Upper lobe of left lung (tissue), 6 donors: ENCODE data around the gene LYPD6. TPM values are rescaled to one million over a fixed set of nuclear protein-coding genes. Genes with fewer than 3 reads are reported as not detected.
A peak's percentile ranks its signal among the peaks of the same experiment; 100 is the strongest.

Experiments used
- ATAC-seq, 2 donors: fragments of 200-7000 bp; cut with Tn5 transposase; one replicate each; pipeline ENCODE4 v1.9.1; 2022; ENCODE audit warnings: mild to moderate bottlenecking in 2 of 2, moderate library complexity in 2 of 2; ENCODE audit not compliant: low FRiP score in 2 of 2
- DNase-seq, 2 donors: peaks; one replicate each; pipeline ENCODE4 v3.0.0-alpha.2; 2019 to 2020
- H3K27ac ChIP-seq, 4 donors: fragments of 200-600 bp; sonication (generic); one replicate each; pipeline ENCODE4 v1.5.1; 2016 to 2019
- H3K27me3 ChIP-seq, 4 donors: fragments of 200-600 bp; sonication (generic); one replicate each; pipeline ENCODE4 v1.5.1; 2017 to 2019
- H3K36me3 ChIP-seq, 4 donors: fragments of 200-600 bp; sonication (generic); one replicate each; pipeline ENCODE4 v1.5.1; 2016 to 2019
- H3K4me1 ChIP-seq, 4 donors: fragments of 200-600 bp; sonication (generic); one replicate each; pipeline ENCODE4 v1.5.1; 2018 to 2019
- H3K4me3 ChIP-seq, 4 donors: fragments of 200-600 bp; sonication (generic); one replicate each; pipeline ENCODE4 v1.5.1; 2017 to 2019; ENCODE audit warnings: mild to moderate bottlenecking in 2 of 4, moderate library complexity in 1 of 4
- H3K9me3 ChIP-seq, 4 donors: fragments of 200-600 bp; sonication (generic); one replicate each; pipeline ENCODE4 v1.5.1; 2018 to 2019
- CTCF ChIP-seq, 6 experiments: fragments of 450-650 bp in 4 of 6; fragments of 200-600 bp in 2 of 6; sonication (generic) in 2 of 6; IDR thresholded peaks; one replicate each; pipeline ENCODE4 v1.5.1; 2016 to 2019; ENCODE audit warnings: antibody characterized with exemption in 6 of 6
- EP300 ChIP-seq, 4 donors: sonication (generic); formaldehyde crosslinking; IDR thresholded peaks; one replicate each; pipeline ENCODE4 v1.5.1; 2017; ENCODE audit warnings: antibody characterized with exemption in 4 of 4, control low read depth in 2 of 4
- POLR2A ChIP-seq, 4 donors: fragments of 450-650 bp; IDR thresholded peaks; one replicate each; pipeline ENCODE4 v1.5.1; 2016 to 2017; ENCODE audit warnings: antibody characterized with exemption in 4 of 4, mild to moderate bottlenecking in 2 of 4
- POLR2AphosphoS5 ChIP-seq, 2 donors: sonication (generic); formaldehyde crosslinking; IDR thresholded peaks; one replicate each; pipeline ENCODE4 v1.5.1; 2017; ENCODE audit warnings: antibody characterized with exemption in 2 of 2
- WGBS, 2 donors: methylation state at CpG; one replicate each; pipeline ENCODE4 v1.1.5; 2017 to 2018; 5-methylcytosine and 5-hydroxymethylcytosine counted together
- total RNA-seq, 6 donors: library from RNA; depleted of rRNA in 4 of 6; stranded (reverse); fragments of >200 nt in 4 of 6; gene quantifications; one replicate each; pipeline versions ENCODE4 v1.1.0 to v1.2.1, GENCODE V29; 2016 to 2021
- donor health status: DM: no; HTN: no; CAD: no; lungs with moderate emphysema.
- donor health status: DM: no; HTN: yes; CAD: no; lungs with severe emphysema.

The LYPD6 gene
- total RNA-seq, 6 donors from 2014 or later = 0.09 to 0.89 (median 0.33) TPM; not detected in 1

- Histone ChIP-seq H3K36me3 (no peaks in the 10 kb centered on the region), H3K27ac (no peak overlapping the region), H3K4me3 (no peak overlapping the region), H3K4me1 (no peaks in the 10 kb centered on the region), H3K9me3 (no peaks in the 10 kb centered on the region), H3K27me3 (no peaks in the 10 kb centered on the region)
- no peak for DNase-seq
- TF ChIP-seq CTCF (IDR thresholded peaks at IDR 0.05) (no peak), POLR2A (IDR thresholded peaks at IDR 0.05) (no peak), POLR2AphosphoS5 (IDR thresholded peaks at IDR 0.05) (no peak), EP300 (IDR thresholded peaks at IDR 0.05) (no peak)
- WGBS, 2 donors = 41 to 43% methylated on average over 5 of the region's 5 CpGs
- no peak for ATAC-seq
Observed at GRCh38 chr2:149307014-149307413, 23.4 kb upstream of the LYPD6 start.

DNA sequence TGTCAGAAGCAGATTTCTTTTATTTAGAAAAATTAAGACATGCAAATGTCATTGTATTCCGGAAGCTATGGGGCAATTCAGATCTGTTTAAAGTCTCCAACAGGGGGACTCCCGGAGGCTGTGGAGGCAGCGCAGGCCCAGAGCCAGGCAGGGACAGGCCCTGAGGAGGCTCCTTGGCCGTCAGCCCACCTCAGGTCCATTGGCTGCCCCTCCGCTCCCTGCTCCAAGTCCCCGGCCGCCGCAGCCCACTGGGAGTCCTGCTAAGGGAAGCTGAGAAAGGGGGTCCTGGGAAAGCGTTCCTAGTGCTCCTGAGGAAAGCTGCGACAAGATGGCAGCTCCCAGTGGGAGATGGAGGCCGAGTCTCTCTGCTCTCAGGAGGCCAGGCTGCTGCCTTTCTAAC is 20.0 kb upstream of the LYPD6 start:
- ATAC-seq (peak in 1 of 2 donors; percentile 59), DNase-seq (peak in 1 of 2 donors; percentile 66)
- TF ChIP-seq POLR2AphosphoS5 (IDR thresholded peaks at IDR 0.05) = no peak
- TF ChIP-seq POLR2A (IDR thresholded peaks at IDR 0.05) = no peak
- TF ChIP-seq EP300 (IDR thresholded peaks at IDR 0.05) = no peak
- no peak for TF ChIP-seq CTCF (IDR thresholded peaks at IDR 0.05)
- Histone ChIP-seq H3K4me1 (peaks cover 0 to 6% (median 0%) of the 10 kb centered on the region in 4 donors), H3K27ac (no peak overlapping the region), H3K36me3 (no peaks in the 10 kb centered on the region), H3K4me3 (no peak overlapping the region), H3K9me3 (no peaks in the 10 kb centered on the region), H3K27me3 (no peaks in the 10 kb centered on the region)
- 91 to 93% methylated on average over 7 to 11 of the region's 11 CpGs for WGBS, 2 donors

DNA sequence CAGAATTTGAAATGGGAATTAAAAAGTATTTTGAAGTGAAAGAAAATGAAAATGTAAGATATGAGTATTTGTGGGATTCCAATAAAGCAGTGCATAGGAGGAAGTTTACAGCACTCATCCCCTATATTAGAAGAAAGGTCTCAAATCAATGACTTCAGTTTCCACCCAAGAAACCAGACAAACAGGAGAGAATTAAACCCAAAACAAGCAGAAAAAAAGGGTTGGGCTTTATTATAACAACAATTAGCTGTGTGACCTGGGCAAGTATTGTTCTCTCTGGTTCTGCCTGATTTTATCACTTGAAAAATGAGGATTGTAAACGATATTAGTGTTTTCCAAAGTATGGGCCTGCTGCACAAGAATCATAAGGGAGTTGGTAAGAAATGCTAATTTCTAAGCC is 18.3 kb upstream of the LYPD6 start:
- peaks cover 0 to 6% (median 0%) of the 10 kb centered on the region in 4 donors for H3K4me1 ChIP-seq
- WGBS, 2 donors = 37 to 69% methylated on average over 1 of the region's 1 CpG
- no peaks in the 10 kb centered on the region for H3K9me3 ChIP-seq
- ATAC-seq = no peak
- H3K4me3 ChIP-seq = no peak overlapping the region
- H3K36me3 ChIP-seq = no peaks in the 10 kb centered on the region
- TF ChIP-seq POLR2AphosphoS5 (IDR thresholded peaks at IDR 0.05) = no peak
- no peak for TF ChIP-seq POLR2A (IDR thresholded peaks at IDR 0.05)
- TF ChIP-seq CTCF (IDR thresholded peaks at IDR 0.05) = no peak
- TF ChIP-seq EP300 (IDR thresholded peaks at IDR 0.05) = no peak
- no peak for DNase-seq
- no peak overlapping the region for H3K27ac ChIP-seq
- no peaks in the 10 kb centered on the region for H3K27me3 ChIP-seq

GRCh38 chr2:149313512-149313972 is 16.8 kb upstream of the LYPD6 start:
- Histone ChIP-seq H3K36me3 (no peaks in the 10 kb centered on the region), H3K9me3 (no peaks in the 10 kb centered on the region), H3K27ac (no peak overlapping the region), H3K4me1 (peaks cover 0 to 6% (median 0%) of the 10 kb centered on the region in 4 donors), H3K27me3 (no peaks in the 10 kb centered on the region), H3K4me3 (no peak overlapping the region)
- WGBS, 2 donors = 2 to 5% methylated on average over 8 of the region's 8 CpGs
- no peak for TF ChIP-seq EP300 (IDR thresholded peaks at IDR 0.05)
- peak; percentile 37 to 69 (median 62) for TF ChIP-seq CTCF (IDR thresholded peaks at IDR 0.05)
- DNase-seq (no peak), ATAC-seq (peak; percentile 78 to 79)

GRCh38 chr2:149314687-149315086 is 15.7 kb upstream of the LYPD6 start:
- WGBS, 2 donors = 47 to 60% methylated on average over 1 of the region's 1 CpG
- no peaks in the 10 kb centered on the region for H3K9me3 ChIP-seq
- DNase-seq (no peak), ATAC-seq (no peak)
- H3K4me1 ChIP-seq = peaks cover 0 to 6% (median 0%) of the 10 kb centered on the region in 4 donors
- no peak overlapping the region for H3K4me3 ChIP-seq
- TF ChIP-seq POLR2AphosphoS5 (IDR thresholded peaks at IDR 0.05) (no peak), POLR2A (IDR thresholded peaks at IDR 0.05) (no peak), EP300 (IDR thresholded peaks at IDR 0.05) (no peak), CTCF (IDR thresholded peaks at IDR 0.05) (no peak)
- H3K27me3 ChIP-seq = no peaks in the 10 kb centered on the region
- no peaks in the 10 kb centered on the region for H3K36me3 ChIP-seq
- no peak overlapping the region for H3K27ac ChIP-seq
